GM18907 (cell line): ENCODE data around the gene EFCAB6.

Source experiments
- ATAC-seq: cut with Tn5 transposase; IDR thresholded peaks from one replicate; pipeline ENCODE4 v1.9.1; 2021; ENCODE audit warnings: mild to moderate bottlenecking, moderate library complexity; ENCODE audit not compliant: unreplicated experiment

The EFCAB6 gene

DNA sequence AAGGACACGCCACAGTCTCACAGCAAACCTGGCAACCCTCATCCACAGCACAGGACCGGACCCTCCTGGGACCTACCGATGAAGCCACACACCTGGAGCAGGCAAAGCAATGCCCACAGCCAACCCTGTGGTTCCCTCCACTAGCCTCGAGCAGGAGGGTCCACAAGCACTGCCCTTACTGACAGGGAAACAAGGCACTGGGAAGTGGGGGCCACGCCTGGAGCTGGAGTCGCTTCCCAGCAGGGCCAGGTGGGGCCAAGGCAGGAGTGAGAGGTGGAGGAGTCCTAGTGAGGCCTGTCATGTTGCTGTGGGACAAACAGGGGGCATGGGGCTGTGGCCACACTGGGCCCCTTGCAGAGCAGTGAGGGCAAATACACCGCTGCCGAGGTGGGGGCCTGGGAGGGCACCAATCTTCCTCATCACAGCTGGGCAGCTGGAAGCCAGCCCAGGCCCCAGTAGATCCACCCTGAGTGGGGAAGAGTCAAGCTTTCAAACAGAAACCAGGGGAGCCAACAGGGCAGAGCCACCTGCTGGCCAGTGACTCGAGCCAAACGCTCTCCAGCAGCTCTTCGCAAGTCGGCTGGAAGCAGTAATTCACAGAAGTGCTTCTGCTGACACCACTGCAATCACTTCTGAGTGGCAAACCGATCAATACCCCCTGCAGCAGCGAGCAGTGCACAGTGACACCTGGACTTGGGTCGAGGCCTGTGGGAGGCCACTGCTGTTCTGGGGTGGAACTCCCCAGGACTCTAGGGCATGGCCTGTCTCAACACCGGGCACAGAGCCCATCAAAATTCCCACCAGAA is 36.5 kb upstream of the EFCAB6 start:
- no peak for ATAC-seq

GRCh38 chr22:43847376-43848289 is 35.5 kb upstream of the EFCAB6 start:
- no peak for ATAC-seq

- ATAC-seq = no peak
These were observed 34.9 kb upstream of the EFCAB6 start for GRCh38 chr22:43846966-43847365.

DNA sequence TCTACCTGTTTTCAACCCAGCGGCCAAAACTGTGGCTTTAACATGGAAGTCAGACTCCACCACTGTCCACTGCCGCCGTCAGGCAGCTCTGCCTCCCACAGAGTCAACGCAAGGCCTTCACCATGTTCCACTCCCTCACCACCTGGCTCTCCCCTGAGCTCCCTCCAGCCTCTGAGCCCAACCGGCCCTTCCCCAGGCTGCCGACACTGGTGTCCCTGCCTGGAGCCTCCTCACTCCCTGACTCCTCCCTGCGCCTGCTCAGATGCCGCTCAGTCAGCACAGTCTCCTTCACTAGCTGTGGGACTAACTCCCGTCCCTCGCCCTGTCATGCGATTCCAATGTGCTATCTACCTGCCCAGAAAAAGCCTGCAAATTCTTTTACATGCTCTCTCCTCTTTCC is 33.9 kb upstream of the EFCAB6 start:
- no peak for ATAC-seq

DNA sequence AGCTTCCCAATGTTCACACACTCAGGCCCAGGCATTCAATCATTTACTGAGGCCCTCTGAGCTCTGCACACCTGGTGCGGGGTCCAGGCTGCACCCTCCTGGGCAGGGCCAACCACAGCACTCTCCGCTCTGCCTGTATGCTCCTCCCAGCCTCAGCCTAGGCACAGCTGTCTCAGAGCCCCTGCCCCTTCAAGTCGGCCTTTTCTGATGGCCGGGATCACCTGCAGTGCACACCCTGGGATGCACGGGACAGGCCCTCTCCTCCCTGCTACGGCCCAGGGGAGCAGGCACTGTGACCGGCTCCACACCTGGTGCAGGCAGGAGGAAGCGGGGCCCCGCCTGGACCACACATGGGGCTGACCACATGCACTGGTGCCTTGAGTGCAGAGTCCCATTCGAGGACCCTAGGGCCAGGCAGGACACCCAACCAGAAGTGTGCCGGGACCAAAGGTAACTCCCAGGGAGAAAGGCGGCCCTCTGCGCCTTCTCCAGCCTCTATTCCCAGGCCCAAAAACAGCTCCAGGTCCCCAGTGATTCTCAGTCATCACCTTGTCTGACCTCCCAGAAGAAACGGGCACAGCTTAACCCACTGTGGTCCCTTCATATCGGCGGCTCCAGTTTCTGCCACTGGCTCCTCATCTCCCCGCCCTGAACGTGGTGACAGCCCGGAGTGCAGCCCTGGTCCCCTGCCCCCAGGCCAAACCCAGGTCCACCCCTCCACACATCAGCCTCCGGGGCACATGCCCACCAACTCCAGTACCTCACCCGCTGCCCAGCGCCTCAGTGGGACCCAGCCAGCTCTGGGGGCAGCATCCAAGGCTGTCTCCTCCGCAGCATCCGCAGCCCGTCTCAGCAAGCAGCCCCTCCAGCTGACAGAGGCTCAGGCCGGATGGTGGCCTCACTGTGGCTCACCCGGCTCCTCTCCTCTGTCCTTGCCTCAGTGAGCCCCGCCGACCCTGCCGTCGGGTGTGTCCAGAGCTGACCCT is 32.7 kb upstream of the EFCAB6 start:
- ATAC-seq = no peak

GRCh38 chr22:43843783-43844530 is 31.9 kb upstream of the EFCAB6 start:
- ATAC-seq = no peak

DNA sequence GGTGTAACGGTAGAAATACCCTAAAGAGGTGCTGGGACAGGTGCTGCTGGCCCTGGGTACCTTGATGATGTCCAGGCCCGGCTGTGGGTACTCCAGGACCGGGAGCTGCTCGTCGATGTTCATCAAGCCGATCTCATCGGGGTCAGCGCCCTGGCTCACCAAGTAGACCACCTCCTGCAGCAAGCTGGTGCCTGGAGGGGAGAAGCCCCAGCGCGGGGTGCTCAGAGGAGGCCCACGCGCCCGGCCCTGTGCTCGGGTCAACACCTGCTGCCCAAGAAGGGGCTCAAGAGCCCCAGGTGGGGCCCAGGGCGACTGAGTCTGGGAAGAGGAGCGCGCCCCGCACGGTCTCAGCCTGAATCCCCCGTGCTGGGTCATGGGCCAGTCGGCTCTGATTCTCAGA is 29.6 kb upstream of the EFCAB6 start:
- ATAC-seq = no peak

- ATAC-seq = no peak
These were observed 28.7 kb upstream of the EFCAB6 start for GRCh38 chr22:43840851-43841250.

DNA sequence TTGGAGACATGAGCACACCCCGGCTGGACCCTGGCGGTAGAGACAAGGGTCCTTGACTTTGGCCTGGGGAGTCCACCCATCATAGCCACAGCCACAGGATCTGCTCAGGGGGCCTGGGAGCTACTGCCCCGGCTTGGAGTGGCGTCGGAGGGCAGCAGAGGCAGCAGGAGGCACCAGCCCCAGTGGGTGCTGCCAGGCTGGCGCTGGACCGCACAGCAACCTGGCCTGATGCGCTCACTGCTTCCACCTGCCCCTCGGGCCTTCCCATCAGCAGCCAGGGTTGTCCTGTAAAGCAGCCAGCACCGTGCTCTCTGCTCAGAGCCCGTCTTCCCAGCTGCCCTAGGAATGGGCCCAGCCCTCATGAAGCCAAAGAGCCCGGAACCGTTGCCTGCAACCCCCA is 28.3 kb upstream of the EFCAB6 start:
- no peak for ATAC-seq

- ATAC-seq = no peak
These were observed 27.7 kb upstream of the EFCAB6 start for GRCh38 chr22:43839781-43840180.

- ATAC-seq = no peak
These were observed 26.6 kb upstream of the EFCAB6 start for GRCh38 chr22:43838571-43839307.

DNA sequence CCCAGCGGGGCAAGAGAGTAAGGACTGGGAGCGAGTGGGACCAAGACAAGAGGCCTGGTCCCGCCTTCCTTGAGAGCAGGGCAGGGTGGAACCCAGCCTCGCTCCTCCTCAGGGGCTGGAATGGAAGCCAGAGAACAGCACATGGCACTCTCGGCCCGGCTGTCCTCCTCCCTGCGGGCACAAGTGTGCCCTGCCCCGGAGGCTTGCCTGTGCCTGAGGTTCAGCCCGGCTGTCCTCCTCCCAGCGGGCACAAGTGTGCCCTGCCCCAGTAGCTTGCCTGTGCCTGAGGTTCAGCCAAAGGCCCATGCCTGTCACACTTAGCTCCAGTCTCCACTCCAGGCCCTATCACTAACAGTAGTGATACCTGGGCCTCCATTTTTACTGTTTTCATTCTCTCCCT is 26.1 kb upstream of the EFCAB6 start:
- no peak for ATAC-seq

GRCh38 chr22:43837666-43838065 is 25.6 kb upstream of the EFCAB6 start:
- no peak for ATAC-seq

- no peak for ATAC-seq
These were observed 23.6 kb upstream of the EFCAB6 start for GRCh38 chr22:43835736-43836135.

DNA sequence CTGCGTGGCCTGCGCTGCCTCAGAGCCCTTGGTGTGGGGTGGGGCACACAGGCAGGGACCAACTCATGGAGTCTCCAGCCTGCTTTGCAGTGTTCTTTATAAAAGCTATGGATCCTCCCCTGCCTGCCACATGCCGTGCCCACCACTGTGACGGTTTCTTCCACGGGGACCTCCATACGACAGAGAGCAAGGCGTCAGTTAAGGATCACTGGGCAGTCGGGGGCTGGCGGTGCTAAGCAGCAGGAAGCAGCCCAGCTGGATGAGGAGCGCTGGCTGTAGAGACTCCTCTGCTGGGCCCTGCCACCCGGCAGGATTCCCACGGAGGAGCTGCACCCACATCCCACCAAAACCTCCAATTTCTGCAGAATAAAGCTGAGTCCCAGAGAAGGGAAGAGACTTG is 23.1 kb upstream of the EFCAB6 start:
- ATAC-seq = no peak

- ATAC-seq = no peak
These were observed 21.5 kb upstream of the EFCAB6 start for GRCh38 chr22:43833286-43834240.

DNA sequence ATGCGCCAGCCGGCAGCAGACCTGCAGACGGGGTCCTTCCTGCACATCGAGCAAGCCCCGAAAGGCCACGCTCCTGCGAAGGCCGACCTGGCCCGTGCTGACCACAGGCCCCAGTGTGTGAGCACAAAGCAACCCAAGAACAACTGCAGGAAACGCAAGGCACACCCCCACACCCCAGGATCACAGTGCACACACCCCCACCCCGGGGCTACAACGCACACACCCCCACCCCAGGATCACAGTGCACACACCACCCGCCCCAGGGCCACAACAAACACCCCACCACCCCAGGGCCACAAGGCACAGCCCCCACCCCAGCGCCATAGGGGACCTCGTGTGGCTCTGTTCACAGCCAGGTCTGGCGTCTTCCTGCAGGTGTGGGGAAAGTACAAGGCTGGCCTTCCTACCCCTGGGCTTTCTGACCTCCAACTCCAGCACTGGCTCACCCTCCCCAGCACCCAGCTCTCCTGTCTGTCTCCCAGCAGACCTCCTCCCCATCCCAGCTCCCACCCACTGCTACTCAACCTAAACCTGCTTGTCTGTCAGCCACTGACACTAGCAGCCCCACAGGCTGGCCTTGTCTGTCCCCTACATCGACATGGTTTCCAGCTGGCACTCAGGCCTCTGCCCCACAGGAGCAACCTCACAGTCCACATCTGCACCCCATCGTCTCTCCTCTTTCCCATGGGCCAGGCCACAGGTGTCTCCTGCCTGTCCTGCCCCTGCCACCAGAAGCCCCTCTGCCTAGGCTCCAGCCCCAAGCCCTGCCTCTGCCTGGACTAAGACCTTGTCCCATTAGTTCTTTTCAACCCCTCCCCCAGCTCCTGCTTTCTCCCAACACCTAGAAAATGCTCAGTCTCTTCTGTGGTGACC is 20.5 kb upstream of the EFCAB6 start:
- ATAC-seq = no peak
